GM23338 (cell line): ENCODE data around the gene SLC25A17. TPM values are rescaled to one million over a fixed set of nuclear protein-coding genes. Genes with fewer than 3 reads are reported as not detected.

ENCODE experiments used
- ATAC-seq: fragments of 200-7000 bp; cut with Tn5 transposase; 3 replicates; pipeline ENCODE4 v1.9.1; 2020
- DNase-seq: peaks from one replicate; pipeline ENCODE4 v3.0.0-alpha.2; 2015; ENCODE audit warnings: low spot score
- H2AFZ ChIP-seq: fragments of 200-600 bp; sonication (generic); 2 replicates; pipeline ENCODE4 v1.8.0; 2016; ENCODE audit warnings: antibody characterized with exemption, mild to moderate bottlenecking, moderate library complexity
- H3F3A ChIP-seq: fragments of 200-600 bp; sonication (generic); replicated peaks from 2 replicates; pipeline ENCODE4 v1.8.0; 2017; ENCODE audit warnings: antibody characterized with exemption, mixed run types, low read depth
- H3K27ac ChIP-seq: fragments of 200-600 bp; sonication (generic); 2 replicates; pipeline ENCODE4 v1.6.1; 2016; ENCODE audit warnings: low read depth
- H3K27me3 ChIP-seq: fragments of 200-600 bp; sonication (generic); 2 replicates; pipeline ENCODE4 v1.8.0; 2016; ENCODE audit warnings: mild to moderate bottlenecking, mixed run types, moderate library complexity; ENCODE audit not compliant: insufficient read depth
- H3K36me3 ChIP-seq: fragments of 200-600 bp; sonication (generic); 2 replicates; pipeline ENCODE4 v1.8.0; 2016; ENCODE audit warnings: mild to moderate bottlenecking; ENCODE audit not compliant: insufficient read depth
- H3K4me1 ChIP-seq: fragments of 200-600 bp; sonication (generic); 2 replicates; pipeline ENCODE4 v1.8.0; 2016; ENCODE audit warnings: mild to moderate bottlenecking, moderate library complexity; ENCODE audit not compliant: insufficient read depth
- H3K4me2 ChIP-seq: fragments of 200-600 bp; sonication (generic); 2 replicates; pipeline ENCODE4 v1.7.1; 2017; ENCODE audit warnings: mixed run types
- H3K4me3 ChIP-seq: fragments of 200-600 bp; sonication (generic); 2 replicates; pipeline ENCODE4 v1.6.1; 2016; ENCODE audit warnings: mixed run types
- H3K79me2 ChIP-seq: fragments of 200-600 bp; sonication (generic); replicated peaks from 2 replicates; pipeline ENCODE4 v1.8.0; 2017; ENCODE audit warnings: mild to moderate bottlenecking; ENCODE audit not compliant: insufficient read depth
- H3K9me2 ChIP-seq: fragments of 200-600 bp; sonication (generic); 2 replicates; pipeline ENCODE4 v1.8.0; 2017; ENCODE audit not compliant: insufficient read depth
- H4K20me1 ChIP-seq: fragments of 200-600 bp; sonication (generic); replicated peaks from 2 replicates; pipeline ENCODE4 v1.8.0; 2017; ENCODE audit warnings: mild to moderate bottlenecking; ENCODE audit not compliant: insufficient read depth
- H3K27ac Mint-ChIP-seq: 2 replicates; pipeline ENCODE4 v1.8.0; 2020; ENCODE audit warnings: inconsistent platforms, mild to moderate bottlenecking, moderate library complexity, mixed read lengths
- H3K27me3 Mint-ChIP-seq: 3 replicates; pipeline ENCODE4 v1.8.0; 2022; ENCODE audit warnings: low read depth, mild to moderate bottlenecking, moderate library complexity, mixed read lengths, inconsistent platforms; ENCODE audit not compliant: insufficient read depth, poor library complexity
- H3K36me3 Mint-ChIP-seq: 3 replicates; pipeline ENCODE4 v1.8.0; 2021; ENCODE audit warnings: low read depth, mild to moderate bottlenecking, inconsistent platforms, moderate library complexity, mixed read lengths
- H3K4me1 Mint-ChIP-seq: 3 replicates; pipeline ENCODE4 v1.8.0; 2020; ENCODE audit warnings: mild to moderate bottlenecking, inconsistent platforms, mixed read lengths
- H3K4me3 Mint-ChIP-seq: 3 replicates; pipeline ENCODE4 v1.8.0; 2021; ENCODE audit warnings: moderate library complexity, mild to moderate bottlenecking, inconsistent platforms, mixed read lengths
- H3K9me3 Mint-ChIP-seq: 3 replicates; pipeline ENCODE4 v1.8.0; 2020; ENCODE audit warnings: moderate library complexity, mild to moderate bottlenecking, inconsistent platforms, mixed read lengths
- CTCF ChIP-seq, 2 experiments: fragments of 200-600 bp in 1 of 2; sonication (generic) in 1 of 2; conservative IDR thresholded peaks; 2 replicates each; pipeline versions ENCODE4 v1.5.1 to v1.6.1; 2016 to 2017; ENCODE audit warnings: antibody characterized with exemption in 2 of 2, low read depth in 2 of 2, mild to moderate bottlenecking in 2 of 2, moderate library complexity in 1 of 2
- ETS1 ChIP-seq: IDR thresholded peaks from 2 replicates; pipeline ENCODE4 v1.6.1; 2016; ENCODE audit warnings: antibody characterized with exemption
- EZH2 ChIP-seq: fragments of 200-600 bp; sonication (generic); IDR thresholded peaks from one replicate; pipeline ENCODE4 v1.8.0; 2017; ENCODE audit warnings: antibody characterized with exemption, mild to moderate bottlenecking, low read depth; ENCODE audit not compliant: unreplicated experiment
- EZH2phosphoT487 ChIP-seq: fragments of 200-600 bp; sonication (generic); IDR thresholded peaks from one replicate; pipeline ENCODE4 v1.8.1; 2018; ENCODE audit warnings: antibody characterized with exemption; ENCODE audit not compliant: unreplicated experiment
- REST ChIP-seq: IDR thresholded peaks from one replicate; pipeline ENCODE4 v1.6.1; 2018; ENCODE audit warnings: antibody characterized with exemption; ENCODE audit not compliant: unreplicated experiment
- ZNF331 ChIP-seq: fragments of 250-450 bp; sonication (Bioruptor Pico); IDR thresholded peaks from 2 replicates; pipeline ENCODE4 v1.5.0; 2020; ENCODE audit warnings: low read depth, mild to moderate bottlenecking, moderate library complexity
- ZNF462 ChIP-seq: fragments of 250-450 bp; sonication (Bioruptor Pico); IDR thresholded peaks from 2 replicates; pipeline ENCODE4 v1.5.0; 2020; ENCODE audit warnings: mild to moderate bottlenecking, moderate library complexity
- polyA plus RNA-seq: library from polyadenylated mRNA; unstranded; fragments of >200 nt; fragmentation: Nextera tagmentation; extraction: Ambion mirVana; gene quantifications from 2 replicates; pipeline ENCODE4 v1.2.1, GENCODE V29; 2016
- total RNA-seq: library from RNA; depleted of rRNA; stranded (reverse); fragments of >200 nt; shearing (Covaris generic); gene quantifications from 2 replicates; pipeline ENCODE4 v1.2.3, GENCODE V29; 2014

The SLC25A17 gene
- total and polyA plus RNA-seq, 2 experiments from 2014 or later = 35.4 to 43.6 TPM

- Histone ChIP-seq H3K4me2 (no peak overlapping the region), H3K9me2 (no peaks in the 10 kb centered on the region), H3K36me3 (peaks cover 6% of the 10 kb centered on the region; the same call in 1 of the 2 replicates), H3K27ac (no peak overlapping the region), H2AFZ (no peak overlapping the region), H4K20me1 (no peaks in the 10 kb centered on the region), H3K79me2 (no peaks in the 10 kb centered on the region), H3F3A (peaks cover 4% of the 10 kb centered on the region; the same call in 1 of the 2 replicates), H3K4me3 (no peak overlapping the region), H3K27me3 (no peaks in the 10 kb centered on the region), H3K4me1 (peaks cover 8% of the 10 kb centered on the region; the same call in 1 of the 2 replicates)
- Mint-ChIP-seq H3K27me3 (no peaks in the 10 kb centered on the region), H3K9me3 (peaks cover 40% of the 10 kb centered on the region), H3K27ac (no peak overlapping the region), H3K4me3 (no peak overlapping the region), H3K4me1 (peaks cover 10% of the 10 kb centered on the region), H3K36me3 (peaks cover 30% of the 10 kb centered on the region; the same call in 2 of the 3 replicates)
- ATAC-seq (no peak), DNase-seq (peak; percentile 27)
- no peak for TF ChIP-seq CTCF (conservative IDR thresholded peaks at IDR 0.05; ENCODE audit: low read depth in 2 of 2)
- TF ChIP-seq EZH2 = no peak
- TF ChIP-seq ZNF331 (CRISPR knock-in tag) = no peak
- no peak for TF ChIP-seq EZH2phosphoT487
- TF ChIP-seq REST = no peak
- TF ChIP-seq ETS1 = no peak
- no peak for TF ChIP-seq ZNF462 (CRISPR knock-in tag)
Measured at GRCh38 chr22:40748388-40749355, 70.5 kb downstream of the SLC25A17 start.
